H9 (cell line): ENCODE measurements around the gene HIRIP3. TPM values are rescaled to one million over a fixed set of nuclear protein-coding genes. Genes with fewer than 3 reads are reported as not detected.

Experiments
- DNase-seq: peaks from one replicate; pipeline ENCODE4 v3.0.0-alpha.2; 2017
- H2AFZ ChIP-seq: one replicate; pipeline ENCODE4 v1.6.1; 2013; ENCODE audit warnings: mild to moderate bottlenecking, low read length, control low read depth, moderate library complexity
- H2AK5ac ChIP-seq: 2 replicates; pipeline ENCODE4 v1.6.1; 2013; ENCODE audit warnings: low read length, control low read depth, mixed read lengths; ENCODE audit not compliant: insufficient read length
- H2BK120ac ChIP-seq: one replicate; pipeline ENCODE4 v1.6.1; 2013; ENCODE audit warnings: low read depth, mild to moderate bottlenecking, low read length, control low read depth, inconsistent platforms; ENCODE audit not compliant: poor library complexity, severe bottlenecking
- H2BK12ac ChIP-seq: 2 replicates; pipeline ENCODE4 v1.6.1; 2013; ENCODE audit warnings: low read length, control low read depth, mixed read lengths, low read depth; ENCODE audit not compliant: insufficient read length
- H2BK15ac ChIP-seq: 2 replicates; pipeline ENCODE4 v1.6.1; 2013; ENCODE audit warnings: low read depth, low read length, control low read depth
- H2BK20ac ChIP-seq: one replicate; pipeline ENCODE4 v1.6.1; 2013; ENCODE audit warnings: low read depth, mild to moderate bottlenecking, low read length, control low read depth, inconsistent platforms; ENCODE audit not compliant: poor library complexity, severe bottlenecking
- H2BK5ac ChIP-seq: 2 replicates; pipeline ENCODE4 v1.6.1; 2013; ENCODE audit warnings: low read length, control low read depth, mixed read lengths; ENCODE audit not compliant: insufficient read length
- H3K14ac ChIP-seq: 2 replicates; pipeline ENCODE4 v1.6.1; 2013; ENCODE audit warnings: low read length, control low read depth; ENCODE audit not compliant: insufficient read depth
- H3K18ac ChIP-seq: 2 replicates; pipeline ENCODE4 v1.6.1; 2013; ENCODE audit warnings: low read depth, mild to moderate bottlenecking, mixed read lengths, low read length, control low read depth; ENCODE audit not compliant: insufficient read length
- H3K23ac ChIP-seq: 2 replicates; pipeline ENCODE4 v1.6.1; 2013; ENCODE audit warnings: low read length, control low read depth, mixed read lengths, low read depth; ENCODE audit not compliant: insufficient read length
- H3K23me2 ChIP-seq: 2 replicates; pipeline ENCODE4 v1.6.1; 2013; ENCODE audit warnings: low read depth, mild to moderate bottlenecking, mixed read lengths, low read length, control low read depth; ENCODE audit not compliant: insufficient read length, poor library complexity, severe bottlenecking
- H3K27ac ChIP-seq: 2 replicates; pipeline ENCODE4 v1.5.1; 2013; ENCODE audit warnings: low read length, control low read depth, mixed read lengths, low read depth; ENCODE audit not compliant: insufficient read length
- H3K27me3 ChIP-seq: 2 replicates; pipeline ENCODE4 v1.6.1; 2013; ENCODE audit warnings: low read length, control low read depth, inconsistent platforms; ENCODE audit not compliant: insufficient read depth
- H3K4ac ChIP-seq: 2 replicates; pipeline ENCODE4 v1.6.1; 2013; ENCODE audit warnings: low read depth, mild to moderate bottlenecking, control low read depth, inconsistent platforms, low read length, moderate library complexity
- H3K4me1 ChIP-seq: 2 replicates; pipeline ENCODE4 v1.6.1; 2013; ENCODE audit warnings: low read length, control low read depth, inconsistent platforms; ENCODE audit not compliant: insufficient read depth
- H3K4me2 ChIP-seq: 2 replicates; pipeline ENCODE4 v1.6.1; 2013; ENCODE audit warnings: low read length, control low read depth, mixed read lengths; ENCODE audit not compliant: insufficient read length, insufficient read depth
- H3K56ac ChIP-seq: 2 replicates; pipeline ENCODE4 v1.6.1; 2013; ENCODE audit warnings: low read depth, mild to moderate bottlenecking, mixed read lengths, low read length, control low read depth; ENCODE audit not compliant: insufficient read length
- H3K79me1 ChIP-seq: 2 replicates; pipeline ENCODE4 v1.6.1; 2013; ENCODE audit warnings: low read depth, mild to moderate bottlenecking, moderate library complexity, low read length, control low read depth, inconsistent platforms; ENCODE audit not compliant: insufficient read depth, poor library complexity, severe bottlenecking
- H3K79me2 ChIP-seq: 2 replicates; pipeline ENCODE4 v1.6.1; 2013; ENCODE audit warnings: low read length, control low read depth, inconsistent platforms; ENCODE audit not compliant: insufficient read depth
- H3K9ac ChIP-seq: 2 replicates; pipeline ENCODE4 v1.6.1; 2013; ENCODE audit warnings: low read length, control low read depth, mixed read lengths; ENCODE audit not compliant: insufficient read length; ENCODE audit errors: extremely low read depth
- H3K9me3 ChIP-seq: one replicate; pipeline ENCODE4 v1.6.1; 2013; ENCODE audit warnings: low read depth, low read length, inconsistent platforms; ENCODE audit not compliant: control insufficient read depth
- H3T11ph ChIP-seq: one replicate; pipeline ENCODE4 v1.6.1; 2013; ENCODE audit warnings: mild to moderate bottlenecking, low read length, control low read depth, inconsistent platforms
- H4K20me1 ChIP-seq: one replicate; pipeline ENCODE4 v1.6.1; 2013; ENCODE audit not compliant: control insufficient read depth, insufficient read length, insufficient read depth
- H4K5ac ChIP-seq: 2 replicates; pipeline ENCODE4 v1.6.1; 2013; ENCODE audit warnings: low read depth, mild to moderate bottlenecking, mixed read lengths, low read length, control low read depth; ENCODE audit not compliant: insufficient read length
- H4K8ac ChIP-seq: replicated peaks from 2 replicates; pipeline ENCODE4 v1.6.1; 2013; ENCODE audit warnings: low read length, control low read depth, mixed read lengths, low read depth; ENCODE audit not compliant: insufficient read length
- H4K91ac ChIP-seq: 2 replicates; pipeline ENCODE4 v1.6.1; 2013; ENCODE audit warnings: low read depth, mild to moderate bottlenecking, moderate library complexity, mixed read lengths, low read length, control low read depth; ENCODE audit not compliant: insufficient read length
- H3K27ac Mint-ChIP-seq, 3 experiments: 2 replicates in 2 of 3; 3 replicates in 1 of 3; pipeline ENCODE4 v1.8.0; 2020 to 2021; ENCODE audit warnings: mixed read lengths in 3 of 3, mild to moderate bottlenecking in 1 of 3, moderate library complexity in 1 of 3
- H3K27me3 Mint-ChIP-seq: 2 replicates; pipeline ENCODE4 v1.8.0; 2021; ENCODE audit warnings: low read depth, mild to moderate bottlenecking, moderate library complexity, mixed read lengths
- H3K36me3 Mint-ChIP-seq, 3 experiments: 2 replicates in 2 of 3; 3 replicates in 1 of 3; pipeline ENCODE4 v1.8.0; 2020 to 2021; ENCODE audit warnings: low read depth in 3 of 3, mixed read lengths in 3 of 3; ENCODE audit not compliant: insufficient read depth in 1 of 3
- H3K4me1 Mint-ChIP-seq, 2 experiments: 2 replicates each; pipeline ENCODE4 v1.8.0; 2020; ENCODE audit warnings: mixed read lengths in 2 of 2
- H3K4me3 Mint-ChIP-seq, 2 experiments: 2 replicates in 1 of 2; 3 replicates in 1 of 2; pipeline ENCODE4 v1.8.0; 2020 to 2021; ENCODE audit warnings: mild to moderate bottlenecking in 2 of 2, mixed read lengths in 2 of 2, moderate library complexity in 1 of 2
- H3K9me3 Mint-ChIP-seq, 2 experiments: 2 replicates in 1 of 2; 3 replicates in 1 of 2; pipeline ENCODE4 v1.8.0; 2020; ENCODE audit warnings: mild to moderate bottlenecking in 2 of 2, mixed read lengths in 2 of 2, moderate library complexity in 1 of 2
- WGBS: extraction: QIAGEN DNeasy Blood & Tissue Kit; methylation state at CpG from one replicate; pipeline ENCODE4 v1.1.7; 2013; ENCODE audit warnings: missing lambda C conversion rate, low lambda C conversion rate, mixed read lengths; ENCODE audit not compliant: insufficient read length; ENCODE audit errors: extremely low coverage; 5-methylcytosine and 5-hydroxymethylcytosine counted together
- total RNA-seq: library from RNA; stranded (reverse); gene quantifications from 2 replicates; pipeline ENCODE4 v1.2.1, GENCODE V29; 2021
- TF ChIP-seq, protein P1 (sequence below): fragments of 200-600 bp; sonication (generic); conservative IDR thresholded peaks from 3 replicates; pipeline ENCODE4 v1.8.0; 2021; ENCODE audit warnings: antibody characterized with exemption, mild to moderate bottlenecking

Gene HIRIP3
- total RNA-seq, 1 experiment from 2014 or later, result 21.6 TPM

DNA sequence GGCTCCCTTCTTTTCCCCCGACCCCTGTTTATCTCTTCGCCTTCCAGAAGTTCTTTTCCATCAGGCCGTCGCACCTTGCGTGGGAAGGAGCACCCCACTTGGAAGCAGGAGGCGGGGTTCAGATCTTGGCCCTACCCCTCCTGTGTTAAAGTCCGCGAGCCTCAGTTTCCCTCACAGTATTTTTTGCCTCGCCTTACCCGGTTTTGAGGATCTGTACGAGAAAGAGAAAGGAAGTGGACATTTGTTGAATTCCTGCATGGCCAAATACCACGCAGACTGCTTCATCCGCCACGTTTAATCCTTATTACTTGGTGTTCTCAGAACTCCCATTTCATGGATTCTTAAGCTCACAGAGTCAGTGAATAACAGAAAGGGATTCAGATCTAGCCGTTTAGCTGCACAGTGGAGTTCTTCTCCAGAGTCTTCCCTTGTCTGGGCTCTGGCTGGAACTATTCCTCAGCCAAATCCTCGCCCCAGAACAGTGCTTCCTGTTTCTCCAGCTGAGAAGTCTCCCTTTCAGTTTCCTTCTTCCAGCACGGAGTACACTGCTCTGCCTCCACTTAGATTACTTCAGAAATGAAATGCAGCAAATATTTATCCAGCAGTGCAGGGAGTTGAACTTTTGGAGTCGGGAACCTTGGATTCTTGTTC lies 32.9 kb downstream of the HIRIP3 start:
- H2BK120ac ChIP-seq, result no peak overlapping the region
- Mint-ChIP-seq H3K27me3 (peaks cover 4% of the 10 kb centered on the region), H3K36me3 (peaks cover 3 to 16% (median 16%) of the 10 kb centered on the region in 3 experiments), H3K4me3 (peak overlapping the region; percentile 78 to 87), H3K9me3 (no peaks in the 10 kb centered on the region), H3K27ac (peak overlapping the region in 1 of 3 experiments; percentile 61; a peak in 1 of 7 replicates), H3K4me1 (peaks cover 13 to 16% of the 10 kb centered on the region in 2 experiments)
- no peak overlapping the region for H2BK5ac ChIP-seq
- H4K20me1 ChIP-seq, result no peaks in the 10 kb centered on the region
- no peak overlapping the region for H3K4ac ChIP-seq
- no peaks in the 10 kb centered on the region for H3K27me3 ChIP-seq
- no CpG with 5 or more reads among the region's 18 CpGs for WGBS
- H3T11ph ChIP-seq, result no peak overlapping the region
- H3K4me1 ChIP-seq, result no peaks in the 10 kb centered on the region; the same call in 1 of the 2 replicates
- H3K9me3 ChIP-seq, result no peaks in the 10 kb centered on the region
- H3K56ac ChIP-seq, result no peak overlapping the region
- no peak overlapping the region for H4K5ac ChIP-seq
- H2BK12ac ChIP-seq, result no peak overlapping the region
- H4K91ac ChIP-seq, result no peak overlapping the region
- no peak overlapping the region for H2AFZ ChIP-seq
- H2BK15ac ChIP-seq, result no peak overlapping the region
- no peak for DNase-seq
- TF ChIP-seq, protein P1, sequence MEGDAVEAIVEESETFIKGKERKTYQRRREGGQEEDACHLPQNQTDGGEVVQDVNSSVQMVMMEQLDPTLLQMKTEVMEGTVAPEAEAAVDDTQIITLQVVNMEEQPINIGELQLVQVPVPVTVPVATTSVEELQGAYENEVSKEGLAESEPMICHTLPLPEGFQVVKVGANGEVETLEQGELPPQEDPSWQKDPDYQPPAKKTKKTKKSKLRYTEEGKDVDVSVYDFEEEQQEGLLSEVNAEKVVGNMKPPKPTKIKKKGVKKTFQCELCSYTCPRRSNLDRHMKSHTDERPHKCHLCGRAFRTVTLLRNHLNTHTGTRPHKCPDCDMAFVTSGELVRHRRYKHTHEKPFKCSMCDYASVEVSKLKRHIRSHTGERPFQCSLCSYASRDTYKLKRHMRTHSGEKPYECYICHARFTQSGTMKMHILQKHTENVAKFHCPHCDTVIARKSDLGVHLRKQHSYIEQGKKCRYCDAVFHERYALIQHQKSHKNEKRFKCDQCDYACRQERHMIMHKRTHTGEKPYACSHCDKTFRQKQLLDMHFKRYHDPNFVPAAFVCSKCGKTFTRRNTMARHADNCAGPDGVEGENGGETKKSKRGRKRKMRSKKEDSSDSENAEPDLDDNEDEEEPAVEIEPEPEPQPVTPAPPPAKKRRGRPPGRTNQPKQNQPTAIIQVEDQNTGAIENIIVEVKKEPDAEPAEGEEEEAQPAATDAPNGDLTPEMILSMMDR, result no peak
- no peak overlapping the region for H3K27ac ChIP-seq
- H4K8ac ChIP-seq, result no peak overlapping the region
- no peak overlapping the region for H3K23ac ChIP-seq
- no peak overlapping the region for H3K14ac ChIP-seq
- no peak overlapping the region for H3K18ac ChIP-seq
- peak overlapping the region; percentile 46 for H3K9ac ChIP-seq
- no peaks in the 10 kb centered on the region for H3K79me2 ChIP-seq
- peak overlapping the region; percentile 47 for H3K4me2 ChIP-seq
- H3K79me1 ChIP-seq, result no peaks in the 10 kb centered on the region
- H2AK5ac ChIP-seq, result no peak overlapping the region
- H2BK20ac ChIP-seq, result no peak overlapping the region
- peaks cover 9% of the 10 kb centered on the region for H3K23me2 ChIP-seq
